GM19025 (cell line): Measurements from ENCODE around the gene TJP3.
"Not testable (repeated sequence)": the region's sequence is repeated elsewhere in the genome, so short reads cannot be mapped to it uniquely, and the experiment has no call there.

Source experiments
- ATAC-seq: cut with Tn5 transposase; IDR thresholded peaks from one replicate; pipeline ENCODE4 v1.9.1; 2021; ENCODE audit warnings: mild to moderate bottlenecking, low read depth, moderate library complexity; ENCODE audit not compliant: unreplicated experiment

TJP3 gene

GRCh38 chr19:3708207-3708931 lies at the start of gene TJP3:
Gene TJP3, plus strand, starts transcription at chr19:3708384. Its CDS starts 20,049 bp downstream, at chr19:3728433.
- no peak for ATAC-seq

DNA sequence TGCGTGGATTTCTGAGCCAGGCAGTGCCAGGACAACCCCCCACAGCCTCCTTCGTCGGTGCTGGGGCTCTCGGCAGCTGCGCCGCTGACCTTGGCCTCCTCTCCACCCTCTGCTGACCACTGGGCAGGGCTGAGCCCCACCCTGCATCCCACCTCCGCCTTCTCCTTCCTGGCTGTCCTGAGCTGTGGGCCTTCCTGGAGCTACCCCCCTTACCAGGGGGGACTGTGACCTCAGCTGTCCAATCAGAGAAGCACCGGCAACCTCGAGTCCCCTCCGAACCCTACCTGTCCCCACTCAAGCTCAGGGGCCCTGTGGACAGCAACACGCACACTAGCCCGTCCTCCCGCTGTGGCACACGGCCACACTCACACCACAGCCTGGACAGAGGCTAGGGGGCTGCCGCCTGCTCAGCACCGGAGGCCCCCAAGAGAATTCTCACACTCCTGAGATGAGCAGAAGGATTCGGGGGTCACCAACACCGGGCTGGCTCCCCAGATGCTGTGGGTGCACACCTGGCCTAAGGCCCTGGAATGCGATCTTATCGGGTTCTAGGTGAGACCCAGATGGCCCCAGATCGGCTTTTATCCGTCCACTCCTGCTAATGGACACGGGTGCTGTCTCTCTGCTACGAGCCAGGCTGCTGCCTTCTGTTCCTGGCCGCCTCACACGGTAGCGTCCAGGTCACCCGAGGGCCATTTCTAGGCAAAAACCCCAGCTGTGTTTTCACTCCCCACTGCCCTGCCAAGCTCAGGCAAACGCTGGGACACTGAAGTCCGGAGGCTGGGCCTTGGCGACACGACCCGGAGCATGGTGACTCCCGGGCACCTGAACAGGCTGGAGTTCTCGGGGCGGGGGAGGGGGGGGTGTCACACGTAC lies 49.1 kb upstream of the TJP3 start:
- ATAC-seq, result no peak

- no peak for ATAC-seq
Observed at GRCh38 chr19:3659746-3660112, 48.5 kb upstream of the TJP3 start.

- no peak for ATAC-seq
Observed at GRCh38 chr19:3660493-3661219, 47.5 kb upstream of the TJP3 start.

- ATAC-seq, result no peak
Observed at GRCh38 chr19:3661284-3662238, 46.6 kb upstream of the TJP3 start.

- ATAC-seq, result no peak
Observed at GRCh38 chr19:3663838-3664237, 44.3 kb upstream of the TJP3 start.

DNA sequence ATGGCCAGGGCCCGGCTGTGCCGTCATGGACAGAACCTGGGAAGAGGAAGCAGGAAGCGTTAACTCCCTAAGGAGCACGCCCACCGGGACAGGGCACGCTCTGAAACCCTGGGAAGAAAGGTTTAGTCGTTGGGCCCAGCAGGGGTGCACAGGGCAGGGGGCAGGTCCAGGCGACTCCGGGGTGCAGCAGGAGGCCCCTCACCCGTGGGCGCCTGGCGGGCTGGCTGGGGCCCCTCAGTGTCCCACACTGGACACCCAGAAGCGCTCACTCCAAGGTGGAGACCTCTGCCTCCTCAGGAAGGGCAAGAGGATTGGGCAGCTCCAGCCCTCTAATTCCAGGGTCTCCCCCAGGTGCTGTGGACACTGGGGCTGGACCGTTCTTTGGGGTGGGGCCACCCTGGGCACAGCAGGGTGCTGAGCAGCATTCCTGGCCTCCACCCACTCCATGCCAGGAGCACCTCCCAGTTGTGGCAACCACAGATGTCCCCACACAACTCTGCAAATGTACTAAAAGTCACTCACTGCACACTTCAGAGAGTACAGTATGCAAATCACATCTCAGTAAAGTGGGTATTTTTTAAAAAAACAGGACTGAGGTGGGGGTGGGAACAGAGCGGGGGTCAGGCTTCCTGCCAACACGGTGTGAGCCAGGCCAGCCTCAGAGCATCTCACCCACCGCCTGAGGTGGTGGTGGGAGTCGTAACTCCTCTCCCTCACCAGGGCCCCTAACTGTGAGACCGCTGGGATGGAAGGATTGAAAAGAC lies 43.1 kb upstream of the TJP3 start:
- ATAC-seq, result no peak

DNA sequence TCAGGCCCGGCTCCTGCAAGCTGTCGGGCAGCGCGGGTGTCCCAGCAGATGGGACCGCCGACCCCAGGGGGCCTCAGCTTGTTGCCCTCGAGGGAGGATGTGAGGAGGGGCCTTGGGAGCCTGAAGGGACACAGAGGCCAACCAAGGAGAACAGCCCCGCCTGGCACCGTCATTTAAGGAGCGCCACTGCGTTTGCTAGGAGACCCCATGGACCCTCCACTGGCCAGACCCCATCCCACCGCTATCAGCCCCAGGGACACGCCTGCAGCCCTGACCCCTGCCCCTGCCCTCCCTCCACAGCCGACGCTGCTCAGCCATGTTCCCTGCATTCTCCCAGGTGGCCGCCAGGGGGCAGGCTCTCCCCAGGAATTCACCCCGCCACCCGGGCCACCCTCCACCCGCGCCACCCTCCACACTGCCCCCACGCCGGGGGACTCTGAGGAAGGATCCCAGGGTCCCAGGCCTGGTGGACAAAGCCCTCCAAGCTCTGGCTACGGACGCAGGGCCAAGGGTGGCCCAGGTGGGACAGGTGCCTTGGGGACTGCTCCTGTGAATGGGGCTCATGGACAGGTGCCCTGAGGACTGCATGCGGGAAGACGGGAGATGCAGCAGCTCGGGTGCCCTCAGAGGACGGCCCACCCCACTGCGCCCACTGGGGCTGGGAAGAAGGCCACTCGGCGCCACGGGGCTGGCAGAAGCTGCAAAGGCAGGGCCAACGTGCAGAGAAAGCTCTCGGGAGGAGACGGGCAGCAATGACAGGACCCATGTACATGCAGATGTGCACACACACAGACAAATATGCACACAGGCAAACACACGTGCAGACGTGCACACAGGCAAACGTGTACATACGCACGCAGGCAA lies 42.3 kb upstream of the TJP3 start:
- no peak for ATAC-seq

DNA sequence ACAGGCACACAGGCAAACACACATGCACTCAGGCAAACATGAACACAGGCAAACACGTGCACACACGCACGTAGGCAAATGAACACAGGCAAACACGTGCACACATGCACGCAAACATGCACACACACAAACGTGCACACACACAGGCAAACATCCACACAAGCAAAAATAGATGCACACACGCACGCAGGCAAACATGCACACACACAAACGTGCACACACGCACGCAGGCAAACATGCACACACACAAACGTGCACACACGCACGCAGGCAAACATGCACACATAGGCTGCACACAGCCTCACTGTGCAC lies 41.7 kb upstream of the TJP3 start:
- ATAC-seq, result not testable (repeated sequence)

- ATAC-seq, result no peak
Observed at GRCh38 chr19:3667037-3667638, 41.0 kb upstream of the TJP3 start.

DNA sequence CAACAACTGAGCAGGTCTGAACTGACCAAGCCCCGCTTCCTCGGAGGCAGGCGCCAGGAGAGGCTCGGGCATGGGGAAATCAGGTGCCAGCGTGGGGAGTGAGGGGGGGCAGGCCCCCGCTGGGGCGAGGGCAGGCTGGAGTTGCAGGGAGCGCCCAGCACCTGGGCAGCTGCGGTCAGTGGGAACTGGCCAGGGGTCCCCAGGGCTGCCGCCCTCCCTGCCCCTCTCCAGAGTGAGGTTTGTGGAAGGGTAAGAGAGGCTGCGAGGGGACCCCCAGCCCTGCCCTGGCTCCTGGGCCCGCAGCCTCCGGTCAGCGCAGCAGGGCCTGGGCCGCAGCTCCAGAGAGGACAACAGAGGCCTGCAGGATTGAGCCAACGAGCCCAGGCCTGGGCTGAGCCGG lies 40.4 kb upstream of the TJP3 start:
- no peak for ATAC-seq

GRCh38 chr19:3668331-3669081 lies 39.7 kb upstream of the TJP3 start:
- ATAC-seq, result no peak

- no peak for ATAC-seq
Observed at GRCh38 chr19:3669082-3669946, 38.9 kb upstream of the TJP3 start.

GRCh38 chr19:3669947-3670795 lies 38.0 kb upstream of the TJP3 start:
- ATAC-seq, result no peak

- no peak for ATAC-seq
Observed at GRCh38 chr19:3670796-3671679, 37.1 kb upstream of the TJP3 start.
